Activated naive CD8-positive, alpha-beta T cell (primary cell): ENCODE data around the gene ANO2.

ENCODE experiments used
- H3K27ac Mint-ChIP-seq: one replicate; pipeline ENCODE4 v1.8.0; 2021; ENCODE audit warnings: mixed read lengths
- H3K27me3 Mint-ChIP-seq: one replicate; pipeline ENCODE4 v1.8.0; 2021; ENCODE audit warnings: mixed read lengths
- H3K36me3 Mint-ChIP-seq: one replicate; pipeline ENCODE4 v1.8.0; 2021; ENCODE audit warnings: mixed read lengths
- H3K4me1 Mint-ChIP-seq: one replicate; pipeline ENCODE4 v1.8.0; 2021; ENCODE audit warnings: low read depth, mixed read lengths
- H3K4me3 Mint-ChIP-seq: one replicate; pipeline ENCODE4 v1.8.0; 2021; ENCODE audit warnings: mild to moderate bottlenecking, mixed read lengths
- H3K9me3 Mint-ChIP-seq: one replicate; pipeline ENCODE4 v1.8.0; 2021; ENCODE audit warnings: low read depth, mixed read lengths

ANO2 gene

GRCh38 chr12:5582541-5582940, 362.5 kb downstream of the ANO2 start:
- Mint-ChIP-seq H3K4me1 (no peaks in the 10 kb centered on the region), H3K4me3 (no peak overlapping the region), H3K36me3 (no peaks in the 10 kb centered on the region), H3K27ac (no peak overlapping the region), H3K9me3 (no peaks in the 10 kb centered on the region), H3K27me3 (peaks cover 3% of the 10 kb centered on the region)

DNA sequence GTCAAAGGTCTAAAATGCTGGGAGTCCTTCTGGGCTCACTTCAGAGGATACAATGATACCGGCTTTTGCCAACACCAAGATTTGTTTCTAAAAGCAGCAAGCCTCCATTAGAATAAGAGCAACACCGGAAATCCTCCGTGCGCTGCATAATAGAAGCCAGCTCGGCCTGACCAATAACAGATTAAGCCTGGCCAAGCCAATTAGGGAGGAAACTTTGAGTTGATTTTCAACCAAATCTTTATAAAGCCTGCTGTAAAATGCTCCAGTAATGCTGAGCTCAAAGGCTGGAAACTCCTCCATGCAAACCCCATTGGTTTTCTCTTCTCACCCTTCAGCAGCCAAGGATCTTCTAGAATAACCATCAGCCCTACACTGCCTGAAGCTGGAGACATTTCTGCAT, 363.0 kb downstream of the ANO2 start:
- no peaks in the 10 kb centered on the region for H3K36me3 Mint-ChIP-seq
- H3K27me3 Mint-ChIP-seq: peaks cover 3% of the 10 kb centered on the region
- no peaks in the 10 kb centered on the region for H3K4me1 Mint-ChIP-seq
- H3K27ac Mint-ChIP-seq: no peak overlapping the region
- no peaks in the 10 kb centered on the region for H3K9me3 Mint-ChIP-seq
- H3K4me3 Mint-ChIP-seq: no peak overlapping the region

DNA sequence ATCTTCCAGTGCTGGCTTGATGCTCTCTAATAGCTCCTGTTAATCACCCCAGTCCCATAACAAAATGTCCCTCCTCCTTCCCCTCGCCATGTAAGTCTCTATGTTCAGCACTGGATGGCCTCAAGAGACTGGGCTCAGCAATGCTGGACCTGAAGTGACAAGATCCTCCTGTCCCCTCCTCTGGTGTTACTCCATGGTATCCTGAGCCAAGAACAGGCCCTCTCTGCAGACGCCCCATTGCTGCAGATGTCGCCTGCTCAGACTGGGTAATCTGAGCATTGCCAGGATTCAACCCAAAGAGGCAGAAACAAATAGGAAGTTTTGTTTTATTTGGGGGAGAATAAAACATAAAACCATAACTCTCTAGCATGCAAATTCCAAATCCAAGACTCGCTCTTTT, 363.4 kb downstream of the ANO2 start:
- H3K27me3 Mint-ChIP-seq: peaks cover 3% of the 10 kb centered on the region
- H3K4me1 Mint-ChIP-seq: no peaks in the 10 kb centered on the region
- no peaks in the 10 kb centered on the region for H3K36me3 Mint-ChIP-seq
- no peak overlapping the region for H3K4me3 Mint-ChIP-seq
- no peak overlapping the region for H3K27ac Mint-ChIP-seq
- H3K9me3 Mint-ChIP-seq: no peaks in the 10 kb centered on the region

DNA sequence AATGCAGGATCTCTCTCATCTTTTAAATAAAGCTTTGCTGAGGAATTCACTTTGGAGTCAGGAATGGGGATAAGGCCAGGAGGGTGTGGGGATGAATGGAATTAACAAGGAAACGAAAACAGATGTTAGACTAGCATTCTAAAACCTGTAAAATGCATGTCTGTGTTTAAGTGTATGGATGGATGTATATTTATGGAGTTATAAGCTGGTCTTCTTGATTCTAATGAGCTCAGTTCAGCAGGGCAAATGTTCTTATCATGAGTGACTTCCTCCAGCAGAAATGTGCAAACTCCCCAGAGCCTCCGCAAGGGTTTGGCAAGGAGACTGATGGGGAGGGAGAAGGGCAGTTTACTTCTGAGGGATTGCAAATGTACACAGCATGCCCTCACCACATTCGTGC, 364.0 kb downstream of the ANO2 start:
- Mint-ChIP-seq H3K4me1 (no peaks in the 10 kb centered on the region), H3K36me3 (no peaks in the 10 kb centered on the region), H3K9me3 (no peaks in the 10 kb centered on the region), H3K4me3 (no peak overlapping the region), H3K27me3 (peaks cover 3% of the 10 kb centered on the region), H3K27ac (no peak overlapping the region)

DNA sequence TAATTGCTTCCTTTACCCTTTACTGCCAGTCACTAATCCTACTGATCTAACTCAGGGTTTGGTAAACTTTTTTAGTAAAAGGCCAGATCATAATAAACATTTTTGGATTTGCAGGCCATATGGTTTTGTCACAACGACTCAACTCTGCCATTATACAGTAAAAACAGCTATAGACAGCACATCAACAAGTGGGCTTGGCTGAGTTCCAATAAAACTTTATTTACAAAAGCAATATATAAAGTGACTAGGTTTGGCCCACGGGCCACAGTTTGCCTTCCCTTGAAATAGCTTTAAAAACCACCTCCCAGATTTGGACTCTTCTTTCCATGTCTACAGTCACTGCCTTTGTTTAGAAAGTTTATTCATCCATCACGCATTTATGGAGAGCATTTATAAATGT, 366.3 kb downstream of the ANO2 start:
- H3K27ac Mint-ChIP-seq: no peak overlapping the region
- H3K9me3 Mint-ChIP-seq: no peaks in the 10 kb centered on the region
- peaks cover 3% of the 10 kb centered on the region for H3K27me3 Mint-ChIP-seq
- no peak overlapping the region for H3K4me3 Mint-ChIP-seq
- H3K4me1 Mint-ChIP-seq: no peaks in the 10 kb centered on the region
- no peaks in the 10 kb centered on the region for H3K36me3 Mint-ChIP-seq

DNA sequence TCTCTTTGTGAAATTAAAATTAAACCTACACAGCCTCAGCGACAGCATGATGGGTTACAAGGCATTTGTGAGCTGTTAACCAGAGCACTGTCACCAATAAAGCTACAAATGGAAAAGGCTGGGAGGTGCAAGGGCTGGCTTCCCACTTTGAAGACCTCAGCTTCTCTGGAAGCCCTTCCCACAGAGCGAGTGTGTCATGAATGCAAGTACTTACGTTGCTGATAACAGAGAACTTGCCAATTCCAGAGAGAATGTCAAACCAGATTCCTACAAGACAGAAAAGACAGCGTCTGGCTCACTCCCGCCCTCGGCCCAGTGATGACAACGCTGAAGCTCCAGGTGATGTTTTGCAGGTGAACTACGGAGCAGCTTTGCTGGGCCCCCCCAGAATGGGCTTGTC, 367.3 kb downstream of the ANO2 start:
- H3K4me1 Mint-ChIP-seq: no peaks in the 10 kb centered on the region
- H3K27ac Mint-ChIP-seq: no peak overlapping the region
- no peaks in the 10 kb centered on the region for H3K36me3 Mint-ChIP-seq
- no peaks in the 10 kb centered on the region for H3K9me3 Mint-ChIP-seq
- peaks cover 3% of the 10 kb centered on the region for H3K27me3 Mint-ChIP-seq
- H3K4me3 Mint-ChIP-seq: no peak overlapping the region

GRCh38 chr12:5577211-5577612, 367.8 kb downstream of the ANO2 start:
- Mint-ChIP-seq H3K27me3 (peaks cover 3% of the 10 kb centered on the region), H3K4me3 (no peak overlapping the region), H3K36me3 (no peaks in the 10 kb centered on the region), H3K4me1 (no peaks in the 10 kb centered on the region), H3K27ac (no peak overlapping the region), H3K9me3 (no peaks in the 10 kb centered on the region)

GRCh38 chr12:5575987-5576386, 369.1 kb downstream of the ANO2 start:
- H3K36me3 Mint-ChIP-seq: no peaks in the 10 kb centered on the region
- no peak overlapping the region for H3K4me3 Mint-ChIP-seq
- no peaks in the 10 kb centered on the region for H3K9me3 Mint-ChIP-seq
- no peaks in the 10 kb centered on the region for H3K4me1 Mint-ChIP-seq
- no peak overlapping the region for H3K27ac Mint-ChIP-seq
- H3K27me3 Mint-ChIP-seq: peaks cover 4% of the 10 kb centered on the region

DNA sequence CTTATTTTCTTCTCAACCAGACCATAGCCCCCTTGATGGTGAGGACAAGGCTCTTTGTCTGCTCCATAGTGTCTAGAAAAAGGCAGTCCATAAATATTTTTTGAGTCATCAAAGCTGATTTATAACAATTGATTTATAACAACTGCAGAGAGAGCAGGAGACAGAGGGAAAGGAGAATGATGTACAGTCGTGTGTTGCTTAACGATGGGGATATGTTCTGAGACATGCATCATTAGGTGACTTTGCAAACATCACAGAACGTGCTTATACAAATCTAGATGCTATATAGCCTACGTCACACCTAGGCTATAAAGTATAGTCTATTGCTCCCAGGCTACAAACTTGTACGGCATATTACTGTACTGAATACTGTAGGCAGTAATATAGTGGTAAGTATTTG, 369.8 kb downstream of the ANO2 start:
- Mint-ChIP-seq H3K4me3 (no peak overlapping the region), H3K9me3 (no peaks in the 10 kb centered on the region), H3K27me3 (peaks cover 2% of the 10 kb centered on the region), H3K27ac (no peak overlapping the region), H3K4me1 (no peaks in the 10 kb centered on the region), H3K36me3 (no peaks in the 10 kb centered on the region)

GRCh38 chr12:5573390-5573789, 371.7 kb downstream of the ANO2 start:
- Mint-ChIP-seq H3K27ac (no peak overlapping the region), H3K27me3 (peaks cover 5% of the 10 kb centered on the region), H3K4me3 (no peak overlapping the region), H3K9me3 (no peaks in the 10 kb centered on the region), H3K4me1 (no peaks in the 10 kb centered on the region), H3K36me3 (no peaks in the 10 kb centered on the region)

GRCh38 chr12:5571115-5571514, 373.9 kb downstream of the ANO2 start:
- Mint-ChIP-seq H3K4me3 (no peak overlapping the region), H3K36me3 (no peaks in the 10 kb centered on the region), H3K27me3 (peaks cover 8% of the 10 kb centered on the region), H3K27ac (no peak overlapping the region), H3K9me3 (no peaks in the 10 kb centered on the region), H3K4me1 (no peaks in the 10 kb centered on the region)

DNA sequence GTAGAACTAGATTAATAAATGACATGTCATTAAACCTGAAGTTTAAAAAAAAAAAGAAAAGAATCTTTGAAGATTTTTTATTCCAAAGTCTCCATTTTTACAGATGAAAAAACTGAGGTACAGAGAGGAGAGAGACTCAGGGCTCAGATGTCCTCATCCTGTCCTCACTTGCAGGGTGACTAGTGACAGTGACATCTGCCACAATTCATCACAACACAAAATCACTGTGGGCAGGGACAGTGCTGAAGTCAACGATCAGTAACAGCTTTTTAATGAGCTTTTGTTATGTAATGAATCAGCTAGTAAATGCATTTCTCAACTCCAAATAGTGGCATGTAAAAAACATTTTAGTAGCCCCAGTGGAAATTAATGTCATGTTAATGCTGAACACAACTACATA, 374.6 kb downstream of the ANO2 start:
- Mint-ChIP-seq H3K9me3 (no peaks in the 10 kb centered on the region), H3K36me3 (no peaks in the 10 kb centered on the region), H3K27ac (no peak overlapping the region), H3K4me1 (no peaks in the 10 kb centered on the region), H3K4me3 (no peak overlapping the region), H3K27me3 (peaks cover 8% of the 10 kb centered on the region)

- Mint-ChIP-seq H3K36me3 (no peaks in the 10 kb centered on the region), H3K27me3 (peaks cover 8% of the 10 kb centered on the region), H3K4me3 (no peak overlapping the region), H3K4me1 (no peaks in the 10 kb centered on the region), H3K9me3 (no peaks in the 10 kb centered on the region), H3K27ac (no peak overlapping the region)
Measured at GRCh38 chr12:5568325-5568981, 376.6 kb downstream of the ANO2 start.

- no peaks in the 10 kb centered on the region for H3K36me3 Mint-ChIP-seq
- H3K4me3 Mint-ChIP-seq: no peak overlapping the region
- H3K27ac Mint-ChIP-seq: no peak overlapping the region
- H3K27me3 Mint-ChIP-seq: peaks cover 8% of the 10 kb centered on the region
- no peaks in the 10 kb centered on the region for H3K4me1 Mint-ChIP-seq
- no peaks in the 10 kb centered on the region for H3K9me3 Mint-ChIP-seq
Measured at GRCh38 chr12:5567016-5567725, 377.9 kb downstream of the ANO2 start.

DNA sequence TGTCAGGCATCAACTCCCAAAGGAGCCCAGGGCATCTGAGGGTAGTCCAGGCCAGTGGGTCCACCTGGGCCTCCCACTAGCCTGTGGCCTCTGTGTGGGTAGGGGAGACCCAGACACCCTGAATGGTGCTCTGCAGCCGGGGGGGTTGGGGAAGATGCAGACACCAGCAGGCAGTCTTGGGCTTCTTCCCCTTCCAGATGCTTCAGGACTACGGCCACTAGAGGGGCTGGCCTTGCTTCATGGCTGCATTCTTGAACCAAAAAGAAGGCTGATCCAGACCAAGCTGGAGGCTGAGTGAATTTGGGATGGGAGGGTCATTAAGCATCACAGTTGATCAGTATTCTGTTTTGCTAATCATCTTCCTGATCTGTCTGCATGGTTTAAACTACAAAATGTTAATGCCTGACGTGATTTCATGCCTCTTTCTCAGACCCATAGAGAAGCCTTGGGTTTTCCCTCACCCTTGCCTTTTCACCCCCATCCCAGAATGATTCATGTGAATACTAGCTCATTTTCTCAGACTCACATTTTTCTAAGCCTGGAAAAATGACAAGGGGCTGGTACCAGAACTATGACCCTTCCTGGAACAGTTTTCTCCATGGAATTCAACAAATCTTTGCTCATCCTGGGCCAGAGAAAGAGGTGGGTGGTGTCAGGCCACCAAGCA, 379.0 kb downstream of the ANO2 start:
- Mint-ChIP-seq H3K4me1 (no peaks in the 10 kb centered on the region), H3K4me3 (no peak overlapping the region), H3K36me3 (no peaks in the 10 kb centered on the region), H3K27ac (no peak overlapping the region), H3K27me3 (peaks cover 6% of the 10 kb centered on the region), H3K9me3 (no peaks in the 10 kb centered on the region)
